ENCODE data around the gene RLN1.
"Not testable (repeated sequence)": the region's sequence is repeated elsewhere in the genome, so short reads cannot be mapped to it uniquely, and the experiment has no call there.

The RLN1 gene, protein sequence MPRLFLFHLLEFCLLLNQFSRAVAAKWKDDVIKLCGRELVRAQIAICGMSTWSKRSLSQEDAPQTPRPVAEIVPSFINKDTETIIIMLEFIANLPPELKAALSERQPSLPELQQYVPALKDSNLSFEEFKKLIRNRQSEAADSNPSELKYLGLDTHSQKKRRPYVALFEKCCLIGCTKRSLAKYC

DNA sequence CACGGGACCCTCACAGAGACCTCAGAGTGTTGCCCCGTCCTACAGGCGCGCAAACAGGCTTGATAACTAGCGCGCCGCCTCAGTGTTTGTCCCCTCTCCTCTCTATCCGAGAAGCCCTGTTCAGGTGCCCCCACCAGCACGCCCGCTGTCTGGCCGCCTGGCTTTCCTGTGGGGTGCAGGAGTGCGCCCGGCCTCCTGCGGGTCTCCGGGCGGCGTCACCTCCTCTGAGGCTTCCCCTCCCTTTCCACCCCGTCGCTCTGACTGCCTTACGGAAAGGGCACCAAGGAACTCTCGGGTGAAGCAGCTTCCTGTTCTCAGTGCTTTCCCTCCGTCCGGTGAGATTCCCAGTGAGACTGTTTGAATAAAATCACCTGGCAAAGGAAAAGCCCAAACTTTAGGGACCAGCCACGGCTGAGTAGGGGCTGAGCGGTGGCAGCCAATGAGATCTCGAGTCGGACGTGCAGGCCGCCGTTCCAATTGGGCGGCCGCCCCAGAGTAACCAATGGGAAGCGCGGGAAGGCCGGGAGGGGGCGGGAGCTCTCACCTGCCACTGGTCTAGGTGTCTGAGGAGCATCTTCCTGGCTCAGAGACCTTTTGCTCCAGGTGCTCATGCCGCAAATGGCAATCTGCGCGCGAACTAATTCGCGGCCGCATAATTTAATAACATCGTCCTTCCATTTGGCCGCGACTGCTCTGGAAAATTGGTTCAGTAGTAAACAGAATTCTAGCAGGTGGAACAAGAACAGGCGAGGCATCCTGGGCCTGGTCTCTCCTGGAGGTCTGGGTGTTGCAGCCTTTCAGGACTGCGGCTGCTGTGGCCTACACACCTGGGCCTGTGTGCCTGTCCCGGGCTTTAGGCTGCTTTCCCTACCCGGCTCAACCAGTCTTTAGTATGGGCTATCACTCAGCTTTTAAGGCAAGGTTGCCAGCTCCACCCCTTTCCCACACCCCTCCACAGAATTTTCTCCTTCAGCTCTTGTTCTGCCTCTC is at the start of gene RLN1:
Gene RLN1 (minus strand): TSS at position 885 of the 990 bp plus-strand sequence. CDS start 130 bp downstream, at position 755.
- CTCF ChIA-PET, result interaction anchor here (1.4 kb wide), 1 partner anchor 14 kb away, joined by 3 read pairs; no protein-coding TSS in a partner anchor
- DNase-seq (ENCODE audit: extremely low spot score); POLR2A ChIA-PET: not testable (repeated sequence)

DNA sequence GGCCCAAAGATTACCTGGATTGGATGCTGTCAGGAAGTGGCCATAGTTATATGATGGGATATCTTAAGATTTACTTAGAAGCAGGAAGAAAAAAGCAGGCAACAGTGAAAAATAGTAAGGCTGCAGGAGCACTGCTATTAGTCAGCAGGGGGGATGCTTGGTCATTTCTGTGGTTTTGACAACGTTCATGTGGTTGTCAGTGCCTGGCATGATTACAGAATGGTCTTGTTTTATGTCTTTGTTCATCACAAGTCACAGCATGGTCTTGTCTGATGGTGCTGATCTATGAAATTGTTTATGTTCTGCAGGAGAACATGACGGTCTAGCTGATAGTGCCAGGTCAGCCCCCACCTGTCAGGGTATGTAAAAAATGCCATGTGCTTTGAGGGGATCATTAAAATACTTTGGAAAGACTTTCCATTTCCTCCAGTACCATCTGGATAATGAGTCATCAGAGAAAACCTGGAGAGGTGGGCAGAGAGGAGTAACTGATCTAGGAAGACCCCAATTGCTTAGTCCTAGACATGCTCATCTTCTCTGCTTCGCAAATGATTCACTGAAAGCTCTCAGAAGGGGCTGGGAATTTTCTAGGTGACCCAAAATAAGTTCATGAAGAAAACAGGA is 49.5 kb upstream of the RLN1 start:
- TF ChIP-seq, protein P1, sequence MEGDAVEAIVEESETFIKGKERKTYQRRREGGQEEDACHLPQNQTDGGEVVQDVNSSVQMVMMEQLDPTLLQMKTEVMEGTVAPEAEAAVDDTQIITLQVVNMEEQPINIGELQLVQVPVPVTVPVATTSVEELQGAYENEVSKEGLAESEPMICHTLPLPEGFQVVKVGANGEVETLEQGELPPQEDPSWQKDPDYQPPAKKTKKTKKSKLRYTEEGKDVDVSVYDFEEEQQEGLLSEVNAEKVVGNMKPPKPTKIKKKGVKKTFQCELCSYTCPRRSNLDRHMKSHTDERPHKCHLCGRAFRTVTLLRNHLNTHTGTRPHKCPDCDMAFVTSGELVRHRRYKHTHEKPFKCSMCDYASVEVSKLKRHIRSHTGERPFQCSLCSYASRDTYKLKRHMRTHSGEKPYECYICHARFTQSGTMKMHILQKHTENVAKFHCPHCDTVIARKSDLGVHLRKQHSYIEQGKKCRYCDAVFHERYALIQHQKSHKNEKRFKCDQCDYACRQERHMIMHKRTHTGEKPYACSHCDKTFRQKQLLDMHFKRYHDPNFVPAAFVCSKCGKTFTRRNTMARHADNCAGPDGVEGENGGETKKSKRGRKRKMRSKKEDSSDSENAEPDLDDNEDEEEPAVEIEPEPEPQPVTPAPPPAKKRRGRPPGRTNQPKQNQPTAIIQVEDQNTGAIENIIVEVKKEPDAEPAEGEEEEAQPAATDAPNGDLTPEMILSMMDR (IDR thresholded peaks at IDR 0.05; ENCODE audit: control extremely low read depth, extremely low read depth, low read depth, missing control alignments), result no peak
- peak; percentile 16 for DNase-seq (ENCODE audit: extremely low spot score)
- ChIA-PET CTCF (no interaction called here), POLR2A (no interaction called here)

DNA sequence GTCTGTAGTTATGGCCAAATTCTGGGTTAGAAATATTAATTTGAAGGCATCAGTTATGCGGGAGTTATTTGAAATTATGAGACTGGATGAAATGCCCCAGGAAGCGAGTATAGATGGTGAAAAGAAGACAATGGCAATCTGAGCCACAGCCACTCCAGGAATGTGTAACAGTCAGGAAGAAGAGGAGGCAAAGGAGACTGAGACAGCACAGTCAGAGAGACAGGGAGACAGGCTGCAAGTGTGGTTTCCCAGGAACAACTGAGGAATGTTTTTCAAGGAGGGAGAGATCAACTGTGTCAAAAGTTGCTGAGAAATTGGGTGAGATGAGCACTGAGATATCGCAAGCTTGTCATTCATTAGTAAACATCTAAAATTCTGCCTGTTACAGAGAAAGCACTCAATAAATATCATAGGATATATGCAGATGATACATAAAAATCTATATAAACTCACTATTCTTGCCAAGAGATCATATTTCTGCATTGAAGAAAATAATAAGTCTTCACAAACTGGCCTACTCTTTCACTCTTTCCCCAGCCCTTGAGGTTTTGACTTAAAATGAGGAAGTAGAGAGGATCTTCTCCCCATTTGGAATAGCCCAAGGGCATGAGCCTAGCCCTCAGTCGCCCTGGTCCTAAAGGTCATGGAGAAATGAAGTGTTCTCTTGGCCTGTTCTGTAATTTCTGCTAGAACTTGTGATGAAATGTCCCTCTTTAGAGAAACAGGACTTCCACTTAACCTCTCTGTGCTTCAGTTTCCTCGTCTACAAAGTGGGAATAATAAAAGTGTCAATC is 48.5 kb upstream of the RLN1 start:
- TF ChIP-seq, protein P1 (IDR thresholded peaks at IDR 0.05; ENCODE audit: control extremely low read depth, extremely low read depth, low read depth, missing control alignments), result no peak
- ChIA-PET POLR2A (no interaction called here), CTCF (interaction anchor here (1.0 kb wide), 1 partner anchor 13 kb away, joined by 3 read pairs; no protein-coding TSS in a partner anchor)
- no peak for DNase-seq (ENCODE audit: extremely low spot score)

DNA sequence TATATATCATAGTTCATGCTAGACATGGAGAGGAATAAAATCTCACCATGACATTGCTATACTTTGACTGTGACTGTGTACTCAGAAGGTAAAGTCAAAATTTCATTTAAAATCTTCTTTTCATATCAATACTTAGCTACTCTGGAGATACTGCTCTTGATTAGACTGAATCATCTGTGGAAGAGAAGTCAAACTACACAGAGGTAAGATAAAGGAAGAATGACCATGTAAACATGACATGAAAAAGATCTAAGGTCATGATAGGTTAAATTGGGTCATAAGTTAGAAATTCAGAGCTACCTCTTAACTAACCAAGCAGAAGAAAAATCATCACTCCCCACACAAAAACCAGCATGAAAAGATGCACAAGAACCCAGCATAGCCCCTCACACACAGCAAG is 44.8 kb upstream of the RLN1 start:
- ChIA-PET CTCF (interaction anchor here (1.2 kb wide), 1 partner anchor 19 kb away, joined by 3 read pairs; no protein-coding TSS in a partner anchor), POLR2A (no interaction called here)
- no peak for DNase-seq (ENCODE audit: extremely low spot score)
- TF ChIP-seq, protein P1 (IDR thresholded peaks at IDR 0.05; ENCODE audit: control extremely low read depth, extremely low read depth, low read depth, missing control alignments), result no peak

DNA sequence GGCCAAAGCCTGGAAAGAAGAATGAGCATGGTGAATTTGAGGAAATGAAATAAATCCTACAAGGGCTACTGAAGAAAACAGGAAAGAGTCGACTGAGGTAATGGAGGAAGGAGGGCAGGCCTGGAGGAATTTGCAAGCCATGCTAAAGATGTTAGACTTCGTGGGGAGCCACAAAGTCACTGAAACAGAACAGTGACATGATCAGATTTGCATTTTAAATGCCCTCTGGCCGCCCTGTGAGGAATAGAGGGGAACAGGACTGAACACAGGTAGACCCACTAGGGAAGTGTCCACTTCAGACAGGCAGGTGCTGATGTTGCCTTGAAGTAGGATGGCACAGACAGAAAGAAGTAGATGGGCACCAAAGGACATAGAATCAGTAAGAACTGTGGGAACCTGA is 42.8 kb upstream of the RLN1 start:
- TF ChIP-seq, protein P1 (IDR thresholded peaks at IDR 0.05; ENCODE audit: control extremely low read depth, extremely low read depth, low read depth, missing control alignments), result no peak
- CTCF ChIA-PET, result no interaction called here
- no peak for DNase-seq (ENCODE audit: extremely low spot score)
- POLR2A ChIA-PET, result no interaction called here

DNA sequence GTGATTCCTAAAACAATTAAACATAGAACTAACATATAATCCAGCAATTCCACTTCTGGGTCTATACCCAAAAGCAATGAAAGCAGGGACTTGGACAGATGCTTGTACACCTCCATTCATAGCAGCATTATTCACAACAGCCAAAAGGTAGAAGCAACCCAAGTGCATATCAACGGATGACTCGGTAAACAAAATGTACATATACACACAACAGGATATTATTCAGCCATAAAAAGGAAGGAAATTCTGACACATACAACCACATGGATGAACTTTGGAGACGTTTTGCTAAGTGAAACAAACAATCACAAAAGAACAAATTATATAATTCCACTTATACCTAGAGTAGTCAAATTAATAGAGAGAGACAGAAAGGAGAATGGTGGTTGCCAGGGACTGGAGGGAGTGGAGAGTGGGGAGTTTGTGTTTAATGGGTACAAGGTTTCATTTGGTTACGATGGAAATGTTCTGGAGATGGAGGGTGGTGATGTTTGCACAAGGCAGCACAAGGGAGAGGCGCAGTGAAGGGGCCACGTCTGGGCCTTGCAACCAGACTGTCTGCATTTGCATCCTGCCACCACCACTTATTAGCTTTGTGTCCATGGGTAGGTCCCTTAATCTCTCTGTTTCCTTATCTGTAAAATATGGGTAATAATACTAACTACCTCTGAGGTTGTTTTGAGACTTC is 36.3 kb upstream of the RLN1 start:
- POLR2A ChIA-PET, result no interaction called here
- CTCF ChIA-PET, result interaction anchor here (1.1 kb wide), 1 partner anchor 23 kb away, joined by 3 read pairs; no protein-coding TSS in a partner anchor
- TF ChIP-seq, protein P1 (IDR thresholded peaks at IDR 0.05; ENCODE audit: control extremely low read depth, extremely low read depth, low read depth, missing control alignments), result no peak

More for the DNA sequence above, 36.3 kb upstream of the RLN1 start:
- DNase-seq (ENCODE audit: extremely low spot score), result no peak

Data from GM10248 (cell line).